AG04449 (cell line): ENCODE data around the gene CRACDL.

Experiments
- CTCF ChIA-PET: fragments of 350-600 bp; formaldehyde crosslinking; extraction: SDS; loops from one replicate; lab custom pipeline; 2021; ENCODE audit warnings: antibody characterized with exemption; lab: Yijun Ruan, JAX
- POLR2A ChIA-PET: fragments of 400-600, 350-600 bp; formaldehyde crosslinking; extraction: SDS; loops from one replicate; lab custom pipeline; 2020; ENCODE audit warnings: antibody characterized with exemption, inconsistent platforms; lab: Yijun Ruan, JAX
- DNase-seq: peaks from one replicate; pipeline ENCODE4 v3.0.0-alpha.2; 2010; ENCODE audit warnings: low read depth, low spot score
- H3K4me3 ChIP-seq: 2 replicates; pipeline ENCODE4 v1.5.1; 2011; ENCODE audit warnings: low read depth, mild to moderate bottlenecking, control low read depth, low read length
- CTCF ChIP-seq: IDR thresholded peaks from one replicate; pipeline ENCODE4 v1.5.1; 2011; ENCODE audit warnings: mild to moderate bottlenecking, moderate library complexity, low read length, control low read depth, inconsistent platforms; ENCODE audit not compliant: insufficient read depth; ENCODE audit errors: missing control alignments

Gene CRACDL

DNA sequence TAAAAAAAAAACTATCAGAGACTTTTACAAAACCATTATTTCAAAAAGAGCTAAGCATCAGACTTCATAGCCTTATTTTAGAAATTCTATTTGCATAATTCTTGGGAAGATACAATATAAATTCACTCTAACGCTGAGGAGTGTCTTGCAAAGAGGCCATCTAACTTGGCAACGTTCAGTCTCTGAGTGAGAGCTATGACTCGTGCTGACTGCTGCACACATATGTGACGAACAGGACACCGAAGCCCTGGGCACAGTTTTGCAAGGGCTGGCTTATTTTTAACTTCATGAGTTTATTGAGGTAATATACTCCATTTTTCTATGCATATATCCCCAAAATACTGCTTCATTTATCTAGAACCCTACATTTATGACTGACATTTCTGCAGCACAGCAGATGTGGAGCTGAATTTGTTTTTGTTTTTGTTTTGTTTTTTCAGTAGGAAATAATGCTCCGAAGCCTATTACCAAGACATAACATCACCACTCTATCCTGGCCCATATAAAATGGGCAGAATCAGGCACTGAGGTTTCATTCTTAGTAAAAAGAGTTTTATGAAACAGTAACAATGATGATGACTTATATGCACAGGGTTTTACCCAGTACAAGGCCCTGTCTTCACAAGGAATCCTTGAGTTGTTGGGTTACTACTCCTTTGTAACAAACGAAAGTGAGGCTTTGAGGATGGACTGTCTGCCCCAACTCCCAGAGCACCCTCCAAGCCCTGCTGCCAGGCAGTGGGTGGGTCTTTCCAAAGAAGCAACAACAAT, 68.3 kb downstream of the CRACDL start:
- POLR2A ChIA-PET: no interaction called here

DNA sequence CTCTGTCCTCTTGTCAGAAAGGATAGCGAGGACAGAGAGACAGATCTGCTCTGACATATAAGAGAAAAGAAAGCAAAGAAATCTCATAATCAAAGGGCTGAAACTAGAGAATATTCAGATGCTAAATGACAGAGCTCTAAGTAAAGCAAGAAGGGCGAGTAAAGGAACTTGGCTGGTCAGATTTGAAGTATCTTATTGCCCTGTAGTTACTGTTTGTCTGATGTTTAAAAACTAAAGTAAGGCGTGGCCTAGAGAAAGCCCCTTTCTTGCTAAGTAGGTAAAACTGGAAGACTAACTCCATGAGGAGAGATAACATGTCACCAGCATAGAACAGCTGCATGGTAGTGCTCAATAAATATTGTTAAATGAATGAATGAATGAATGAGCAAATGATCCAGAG, 70.0 kb downstream of the CRACDL start:
- H3K4me3 ChIP-seq: no peak overlapping the region
- no peak for DNase-seq
- POLR2A ChIA-PET: interaction anchor here (0.6 kb wide), 1 partner anchor 19 kb away, joined by 3 read pairs; no protein-coding TSS in a partner anchor
- CTCF ChIA-PET: no interaction called here
- TF ChIP-seq CTCF: no peak

More for the DNA sequence above, 68.3 kb downstream of the CRACDL start:
- CTCF ChIA-PET: no interaction called here
- DNase-seq: no peak
- H3K4me3 ChIP-seq: no peak overlapping the region
- no peak for TF ChIP-seq CTCF

DNA sequence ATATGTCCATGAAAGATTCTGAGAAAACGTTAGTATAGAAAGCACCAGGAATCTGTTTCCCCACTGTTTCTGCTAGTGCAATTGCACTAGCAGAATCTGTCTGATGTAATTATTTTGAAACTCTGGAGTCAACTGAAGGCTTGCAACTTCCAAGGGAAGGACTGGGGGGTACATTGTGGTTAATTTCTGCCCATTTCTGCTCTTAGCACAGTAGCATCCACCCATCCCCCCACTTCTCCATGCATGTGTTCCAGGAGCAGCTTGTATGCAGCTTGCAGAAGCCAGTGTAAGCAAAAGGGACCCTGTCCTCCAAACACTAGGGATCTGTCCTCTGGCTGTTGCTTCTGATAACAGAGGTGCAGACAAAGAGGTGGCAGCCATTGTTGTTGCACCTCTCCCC, 74.4 kb downstream of the CRACDL start:
- ChIA-PET POLR2A (no interaction called here), CTCF (no interaction called here)
- no peak for TF ChIP-seq CTCF
- H3K4me3 ChIP-seq: no peak overlapping the region
- no peak for DNase-seq

- ChIA-PET POLR2A (no interaction called here), CTCF (no interaction called here)
- no peak for TF ChIP-seq CTCF
- DNase-seq: no peak
- H3K4me3 ChIP-seq: no peak overlapping the region
Measured at GRCh38 chr2:98859323-98859722, 76.7 kb downstream of the CRACDL start.

- no peak overlapping the region for H3K4me3 ChIP-seq
- TF ChIP-seq CTCF: no peak
- no peak for DNase-seq
- ChIA-PET CTCF (no interaction called here), POLR2A (no interaction called here)
Measured at GRCh38 chr2:98857001-98857400, 79.0 kb downstream of the CRACDL start.

DNA sequence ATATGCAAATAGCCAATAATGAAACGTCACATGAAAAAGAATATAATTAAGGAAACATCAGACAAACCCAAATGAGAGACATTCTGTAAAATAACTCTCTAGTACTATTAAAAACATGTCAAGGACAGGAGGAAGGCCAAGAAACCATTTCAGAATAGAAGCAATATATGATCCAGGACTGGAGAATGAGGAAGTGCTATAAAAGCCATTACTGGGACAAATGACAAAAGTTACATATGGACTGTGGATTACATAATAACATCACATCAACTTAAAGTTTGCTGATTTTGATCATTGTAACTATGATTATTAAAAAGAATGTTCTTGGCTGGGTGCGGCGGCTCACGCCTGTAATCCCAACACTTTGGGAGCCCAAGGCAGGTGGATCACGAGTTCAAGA, 81.3 kb downstream of the CRACDL start:
- POLR2A ChIA-PET: no interaction called here
- no peak overlapping the region for H3K4me3 ChIP-seq
- CTCF ChIA-PET: no interaction called here
- TF ChIP-seq CTCF: no peak
- no peak for DNase-seq
